ENCODE measurements around the gene COPG2.

DNA sequence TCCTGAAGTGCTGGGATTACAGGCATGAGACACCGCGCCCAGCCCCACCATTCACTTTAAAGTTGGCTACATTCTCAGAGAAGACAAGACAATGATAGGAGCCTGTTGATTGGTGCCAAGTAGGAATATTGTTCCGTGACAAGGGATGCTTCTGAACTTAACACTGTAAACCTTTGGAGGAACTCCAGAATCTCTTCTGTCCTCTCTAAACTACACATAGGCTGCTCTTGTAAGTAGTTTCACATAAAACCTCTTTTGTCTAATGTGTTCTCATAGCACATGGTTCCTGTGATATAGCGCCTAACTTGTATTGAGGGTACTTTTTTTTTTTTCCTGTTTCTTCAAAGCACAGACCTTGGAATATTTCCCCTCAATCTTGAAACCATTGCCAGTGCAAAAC, 3.6 kb upstream of the COPG2 start:
- no peak for TF ChIP-seq YY1 (IDR thresholded peaks at IDR 0.05; ENCODE audit: low read depth)
- TF ChIP-seq CEBPB (IDR thresholded peaks at IDR 0.05): no peak

All from Ishikawa (cell line).